Ishikawa (cell line): Measurements from ENCODE around the gene TMEM175.

ENCODE experiments used
- CREB1 ChIP-seq: IDR thresholded peaks from 2 replicates; pipeline ENCODE4 v1.6.1; 2012; ENCODE audit warnings: low read depth
- EGR1 ChIP-seq: IDR thresholded peaks from 2 replicates; pipeline ENCODE4 v1.6.1; 2012
- EP300 ChIP-seq: IDR thresholded peaks from 2 replicates; pipeline ENCODE4 v1.6.1; 2012; ENCODE audit warnings: borderline replicate concordance
- RAD21 ChIP-seq: IDR thresholded peaks from 2 replicates; pipeline ENCODE4 v1.6.1; 2012; ENCODE audit warnings: low read depth
- TAF1 ChIP-seq: IDR thresholded peaks from 2 replicates; pipeline ENCODE4 v1.6.1; 2012; ENCODE audit warnings: low read depth, mild to moderate bottlenecking

- TF ChIP-seq CREB1 (no peak), RAD21 (no peak), TAF1 (no peak), EP300 (no peak), EGR1 (no peak)
Measured at GRCh38 chr4:962231-963208, 30.3 kb downstream of the TMEM175 start.
